T-cell (primary cell): Measurements from ENCODE around the gene TSPEAR. TPM values are rescaled to one million over a fixed set of nuclear protein-coding genes. Genes with fewer than 3 reads are reported as not detected.

Experiments
- ATAC-seq, 4 experiments: fragments of 200-7000 bp in 3 of 4; fragments of 150-1000 bp in 1 of 4; cut with Tn5 transposase; replicated peaks in 1 of 4; 1 replicate in 3 of 4; 2 replicates in 1 of 4; pipeline ENCODE4 v1.10.0; 2021; ENCODE audit warnings: moderate library complexity in 3 of 4, mild to moderate bottlenecking in 2 of 4, moderate number of reproducible peaks in 1 of 4
- CTCF ChIA-PET, 2 donors: fragments of 300-600 bp; sonication (Branson Sonifier 250); formaldehyde crosslinking; loops; one replicate each; lab custom pipeline; 2022; ENCODE audit warnings: antibody characterized with exemption in 2 of 2; lab: Charles Lee
- POLR2A ChIA-PET, 2 donors: fragments of 300-600 bp; sonication (Branson Sonifier 250); formaldehyde crosslinking; loops; one replicate each; lab custom pipeline; 2022; ENCODE audit warnings: antibody characterized with exemption in 2 of 2; lab: Charles Lee
- DNase-seq, 35 experiments: peaks; one replicate each; pipeline versions ENCODE4 v3.0.0 to v3.0.0-alpha.2; 2013 to 2023
- H3K27ac ChIP-seq: one replicate; pipeline ENCODE4 v1.5.1; 2013; ENCODE audit warnings: low read length
- H3K27me3 ChIP-seq, 2 experiments: replicated peaks in 1 of 2; 1 replicate in 1 of 2; 2 replicates in 1 of 2; pipeline versions ENCODE4 v1.6.1 to v1.7.0; 2013; ENCODE audit warnings: low read length in 1 of 2, mixed read lengths in 1 of 2; ENCODE audit not compliant: control insufficient read depth in 2 of 2, insufficient read depth in 2 of 2; ENCODE audit errors: extremely low read depth in 1 of 2
- H3K36me3 ChIP-seq, 2 donors: 1 replicate in 1 of 2; 2 replicates in 1 of 2; pipeline versions ENCODE4 v1.6.1 to v1.7.0; 2013; ENCODE audit warnings: low read length in 1 of 2; ENCODE audit not compliant: control insufficient read depth in 2 of 2, insufficient read depth in 1 of 2; ENCODE audit errors: extremely low read depth in 1 of 2
- H3K4me1 ChIP-seq, 2 experiments: 1 replicate in 1 of 2; 2 replicates in 1 of 2; pipeline versions ENCODE4 v1.6.1 to v1.7.0; 2013; ENCODE audit warnings: low read length in 2 of 2, mixed read lengths in 1 of 2; ENCODE audit not compliant: insufficient read depth in 2 of 2, control insufficient read depth in 1 of 2; ENCODE audit errors: extremely low read depth in 1 of 2
- H3K4me3 ChIP-seq, 2 donors: 1 replicate in 1 of 2; 2 replicates in 1 of 2; pipeline versions ENCODE4 v1.5.1 to v1.7.0; 2013; ENCODE audit warnings: mild to moderate bottlenecking in 2 of 2, low read length in 1 of 2, moderate library complexity in 1 of 2; ENCODE audit not compliant: control insufficient read depth in 1 of 2; ENCODE audit errors: extremely low read depth in 1 of 2
- H3K9me3 ChIP-seq: 2 replicates; pipeline ENCODE4 v1.7.0; 2013
- H3K27ac Mint-ChIP-seq, 2 donors: one replicate each; pipeline ENCODE4 v1.8.0; 2020 to 2021; ENCODE audit warnings: mild to moderate bottlenecking in 2 of 2, mixed read lengths in 2 of 2
- H3K27me3 Mint-ChIP-seq, 2 donors: one replicate each; pipeline ENCODE4 v1.8.0; 2021 to 2022; ENCODE audit warnings: mixed read lengths in 2 of 2
- H3K36me3 Mint-ChIP-seq: one replicate; pipeline ENCODE4 v1.8.0; 2021; ENCODE audit warnings: mixed read lengths
- H3K4me1 Mint-ChIP-seq, 3 donors: one replicate each; pipeline ENCODE4 v1.8.0; 2020 to 2022; ENCODE audit warnings: mixed read lengths in 3 of 3, mild to moderate bottlenecking in 1 of 3
- H3K4me3 Mint-ChIP-seq, 3 donors: one replicate each; pipeline ENCODE4 v1.8.0; 2020 to 2022; ENCODE audit warnings: mild to moderate bottlenecking in 3 of 3, mixed read lengths in 3 of 3, moderate library complexity in 3 of 3
- H3K9me3 Mint-ChIP-seq, 3 donors: one replicate each; pipeline ENCODE4 v1.8.0; 2020 to 2022; ENCODE audit warnings: mixed read lengths in 3 of 3
- WGBS: methylation state at CpG from one replicate; pipeline ENCODE4 v1.1.5; 2013; ENCODE audit warnings: missing lambda C conversion rate; ENCODE audit not compliant: insufficient coverage; 5-methylcytosine and 5-hydroxymethylcytosine counted together
- total RNA-seq, 35 experiments: library from RNA in 6 of 35; stranded (reverse) in 6 of 35; fragments of 120-200 nt in 1 of 35; gene quantifications; one replicate each; pipeline versions ENCODE4 v1.2.1 to v1.2.4 and lab custom pipeline; 2013 to 2026

TSPEAR gene
- total RNA-seq, result not detected
- total RNA-seq (2013), result not detected
- 0 to 0.08 (median 0) reads per million in 29 experiments for total RNA-seq (lab: John Stamatoyannopoulos, UW)

GRCh38 chr21:44711327-44712202 lies at the start of gene TSPEAR:
Gene TSPEAR, minus strand, starts transcription at chr21:44711572. Its CDS starts 58 bp downstream, at chr21:44711514.
- DNase-seq (peak in 2 of 35 experiments; percentile 12 to 18), ATAC-seq (peak in 3 of 4 experiments; percentile 8 to 22 (median 21))
- peaks cover 4% of the 10 kb centered on the region for H3K36me3 Mint-ChIP-seq
- peak within 1 kb of the TSS; percentile 43 to 71 (median 67) for H3K4me3 Mint-ChIP-seq
- Histone ChIP-seq H3K4me3 (no peak within 1 kb of the TSS), H3K36me3 (no peaks in the 10 kb centered on the region), H3K27me3 (peaks cover 16 to 83% of the 10 kb centered on the region in 2 experiments), H3K27ac (no peak within 1 kb of the TSS), H3K4me1 (peaks cover 0 to 51% of the 10 kb centered on the region in 2 experiments), H3K9me3 (no peaks in the 10 kb centered on the region)
- no peak within 1 kb of the TSS for H3K27ac Mint-ChIP-seq
- H3K9me3 Mint-ChIP-seq, result peaks cover 0 to 5% (median 3%) of the 10 kb centered on the region in 3 donors
- 6% methylated on average over 40 of the region's 41 CpGs for WGBS
- POLR2A ChIA-PET, result interaction anchor here in 1 of 2 donors (1.0 kb wide), 1 partner anchor 66 kb away, joined by 4 read pairs; no protein-coding TSS in a partner anchor
- peaks cover 48 to 81% of the 10 kb centered on the region in 2 donors for H3K27me3 Mint-ChIP-seq
- CTCF ChIA-PET, result no interaction called here
- H3K4me1 Mint-ChIP-seq, result peaks cover 31 to 40% (median 32%) of the 10 kb centered on the region in 3 donors

DNA sequence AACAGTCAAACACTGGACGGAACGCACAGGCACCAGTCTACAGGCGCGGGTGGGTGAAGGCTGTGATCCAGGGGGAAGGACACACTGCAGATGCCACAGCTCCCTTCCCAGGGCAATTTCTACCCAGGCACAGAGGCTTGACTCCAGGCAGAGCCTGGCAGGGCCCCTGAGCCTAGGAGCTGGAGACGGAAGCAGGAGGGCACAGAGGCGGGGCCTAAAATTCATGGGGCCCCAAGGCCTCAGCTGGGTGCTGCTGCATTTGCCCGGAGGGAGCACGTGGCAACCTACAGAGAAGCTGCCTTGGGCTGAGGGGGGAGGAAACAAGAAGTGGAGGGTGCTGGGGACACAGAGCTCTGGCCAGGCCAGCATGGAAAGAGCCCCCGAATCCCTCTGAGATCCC lies 49.0 kb upstream of the TSPEAR start:
- ATAC-seq, result no peak
- no peak overlapping the region for H3K27ac ChIP-seq
- Mint-ChIP-seq H3K27ac (no peak overlapping the region), H3K4me3 (no peak overlapping the region), H3K4me1 (peaks cover 7 to 10% (median 9%) of the 10 kb centered on the region in 3 donors), H3K36me3 (no peaks in the 10 kb centered on the region), H3K27me3 (no peaks in the 10 kb centered on the region), H3K9me3 (no peaks in the 10 kb centered on the region)
- H3K27me3 ChIP-seq, result no peaks in the 10 kb centered on the region
- ChIA-PET CTCF (no interaction called here), POLR2A (no interaction called here)
- 97% methylated on average over 6 of the region's 9 CpGs for WGBS
- peaks cover 0 to 10% of the 10 kb centered on the region in 2 experiments for H3K4me1 ChIP-seq
- no peaks in the 10 kb centered on the region for H3K36me3 ChIP-seq
- no peak overlapping the region for H3K4me3 ChIP-seq
- no peaks in the 10 kb centered on the region for H3K9me3 ChIP-seq
- DNase-seq, result no peak

DNA sequence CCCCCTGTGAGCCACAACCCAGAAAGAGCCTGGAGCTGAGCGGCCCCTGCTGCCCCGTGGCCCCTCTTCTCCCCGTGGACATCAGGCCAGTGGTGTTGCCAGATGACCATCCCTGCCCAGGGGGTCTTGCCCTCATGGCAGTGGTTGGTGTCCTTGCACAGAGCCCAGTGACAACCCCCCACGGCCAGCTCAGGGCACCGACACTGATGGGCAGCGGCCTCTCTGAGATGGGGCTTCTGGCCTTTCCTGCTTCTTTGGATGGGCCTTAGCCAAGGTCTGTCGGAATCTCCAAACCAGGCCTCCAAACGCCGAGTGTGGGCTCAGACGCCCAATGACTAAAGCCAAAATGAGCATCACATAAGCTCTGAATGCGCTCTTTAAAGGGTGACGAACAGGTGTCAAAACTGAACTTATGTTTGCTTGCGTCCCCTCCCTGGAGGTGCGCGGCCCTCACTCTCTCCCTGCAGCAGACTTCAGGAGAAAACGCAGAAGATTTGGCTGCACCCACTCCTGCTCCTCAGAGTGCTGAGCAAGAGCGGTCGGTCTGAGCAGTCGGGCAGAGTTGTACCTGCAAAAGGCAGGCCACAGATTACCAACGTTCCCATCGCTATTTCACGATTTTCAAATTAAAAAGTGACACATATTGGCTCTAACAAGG lies 48.4 kb upstream of the TSPEAR start:
- POLR2A ChIA-PET, result no interaction called here
- CTCF ChIA-PET, result no interaction called here
- no peak for DNase-seq
- no peaks in the 10 kb centered on the region for H3K36me3 Mint-ChIP-seq
- H3K27me3 Mint-ChIP-seq, result no peaks in the 10 kb centered on the region
- ATAC-seq, result no peak
- peaks cover 0 to 4% of the 10 kb centered on the region in 2 experiments for H3K4me1 ChIP-seq
- no peak overlapping the region for H3K27ac Mint-ChIP-seq
- H3K4me3 Mint-ChIP-seq, result no peak overlapping the region
- H3K4me3 ChIP-seq, result no peak overlapping the region
- H3K27ac ChIP-seq, result no peak overlapping the region
- peaks cover 2 to 6% (median 3%) of the 10 kb centered on the region in 3 donors for H3K4me1 Mint-ChIP-seq
- WGBS, result 81% methylated on average over 18 of the region's 22 CpGs
- H3K27me3 ChIP-seq, result no peaks in the 10 kb centered on the region
- no peaks in the 10 kb centered on the region for H3K9me3 ChIP-seq
- H3K36me3 ChIP-seq, result no peaks in the 10 kb centered on the region
- H3K9me3 Mint-ChIP-seq, result no peaks in the 10 kb centered on the region

DNA sequence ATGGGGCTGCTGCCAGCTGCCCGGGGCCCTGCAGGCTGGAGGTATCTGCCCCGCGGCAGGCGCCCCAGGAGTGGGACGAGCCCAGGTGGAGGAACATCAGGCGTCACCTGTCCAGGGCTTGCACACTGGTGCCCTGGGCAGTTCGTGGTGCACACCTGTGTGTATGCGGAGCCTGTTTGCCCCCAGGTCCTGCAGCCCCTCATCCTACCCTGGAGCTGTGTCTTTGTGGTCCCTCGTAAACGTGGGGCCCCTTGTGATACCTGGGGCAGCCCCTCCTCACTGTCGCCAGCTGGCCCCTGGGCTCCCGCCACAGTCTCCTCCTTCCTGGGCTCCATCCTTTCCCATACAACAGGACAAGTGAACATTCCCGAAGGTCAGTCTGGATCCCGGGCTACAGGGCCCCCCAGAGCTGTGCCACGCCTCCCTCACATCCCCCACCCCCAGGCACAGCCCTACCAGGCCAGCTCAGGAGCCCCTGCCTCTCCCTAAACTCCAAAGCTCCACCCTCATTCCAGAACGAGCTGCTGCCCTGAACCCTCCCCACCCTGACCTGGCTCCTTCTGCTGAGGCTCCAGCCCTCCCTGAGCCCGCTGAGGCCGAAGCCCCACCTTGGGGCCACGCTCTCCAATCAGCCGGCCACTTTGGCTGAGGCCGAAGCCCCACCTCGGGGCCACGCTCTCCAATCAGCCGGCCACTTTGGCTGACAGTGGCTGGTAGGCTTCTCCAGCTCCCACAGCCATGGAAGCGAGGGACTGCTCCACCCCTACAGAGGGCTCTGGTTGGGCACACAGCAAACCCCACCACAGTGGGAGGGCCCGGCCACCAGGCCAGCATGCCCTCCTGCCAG lies 47.6 kb upstream of the TSPEAR start:
- no peak overlapping the region for H3K4me3 Mint-ChIP-seq
- Histone ChIP-seq H3K27me3 (no peaks in the 10 kb centered on the region), H3K4me1 (no peaks in the 10 kb centered on the region), H3K9me3 (no peaks in the 10 kb centered on the region), H3K27ac (no peak overlapping the region), H3K36me3 (no peaks in the 10 kb centered on the region), H3K4me3 (no peak overlapping the region)
- ChIA-PET CTCF (no interaction called here), POLR2A (no interaction called here)
- 71% methylated on average over 23 of the region's 26 CpGs for whole genome bisulfite sequencing
- DNase-seq (no peak), ATAC-seq (no peak)
- H3K4me1 Mint-ChIP-seq, result peaks cover 2 to 6% (median 3%) of the 10 kb centered on the region in 3 donors
- no peaks in the 10 kb centered on the region for H3K27me3 Mint-ChIP-seq
- H3K27ac Mint-ChIP-seq, result no peak overlapping the region
- H3K9me3 Mint-ChIP-seq, result no peaks in the 10 kb centered on the region
- no peaks in the 10 kb centered on the region for H3K36me3 Mint-ChIP-seq

DNA sequence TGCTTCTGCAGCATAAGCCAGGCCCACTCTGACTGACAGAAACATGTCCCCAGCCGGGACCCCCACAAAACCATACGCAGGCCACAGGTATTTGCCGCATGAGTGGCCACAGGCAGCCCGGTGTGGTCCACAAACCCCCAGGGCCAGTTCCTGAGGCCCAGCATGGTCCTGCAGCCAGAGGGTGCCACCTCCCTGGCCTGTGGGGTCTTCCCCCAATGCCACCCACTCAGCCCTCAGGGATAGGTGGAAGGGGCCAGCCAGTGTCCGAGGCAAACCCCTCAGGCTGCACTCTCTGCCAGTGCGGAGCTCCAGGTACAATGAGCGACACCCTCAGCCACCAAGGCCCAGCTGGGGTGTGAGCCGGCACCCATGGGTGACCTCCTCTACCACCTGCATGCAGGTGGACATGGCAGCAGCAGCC lies 46.8 kb upstream of the TSPEAR start:
- Histone ChIP-seq H3K27me3 (peaks cover 0 to 4% of the 10 kb centered on the region in 2 experiments), H3K36me3 (no peaks in the 10 kb centered on the region), H3K9me3 (no peaks in the 10 kb centered on the region), H3K27ac (no peak overlapping the region), H3K4me3 (no peak overlapping the region), H3K4me1 (no peaks in the 10 kb centered on the region)
- Mint-ChIP-seq H3K9me3 (no peaks in the 10 kb centered on the region), H3K36me3 (no peaks in the 10 kb centered on the region), H3K27me3 (no peaks in the 10 kb centered on the region), H3K27ac (no peak overlapping the region), H3K4me3 (no peak overlapping the region), H3K4me1 (peaks cover 2 to 6% (median 3%) of the 10 kb centered on the region in 3 donors)
- 85% methylated on average over 7 of the region's 8 CpGs for WGBS
- no peak for DNase-seq
- CTCF ChIA-PET, result no interaction called here
- no peak for ATAC-seq
- POLR2A ChIA-PET, result no interaction called here

- Mint-ChIP-seq H3K4me1 (peaks cover 2 to 6% (median 3%) of the 10 kb centered on the region in 3 donors), H3K4me3 (no peak overlapping the region), H3K36me3 (no peaks in the 10 kb centered on the region), H3K27ac (no peak overlapping the region), H3K27me3 (no peaks in the 10 kb centered on the region), H3K9me3 (no peaks in the 10 kb centered on the region)
- 73% methylated on average over 2 of the region's 6 CpGs for WGBS
- H3K4me1 ChIP-seq, result no peaks in the 10 kb centered on the region
- H3K27me3 ChIP-seq, result peaks cover 0 to 8% of the 10 kb centered on the region in 2 experiments
- ATAC-seq, result no peak
- POLR2A ChIA-PET, result no interaction called here
- no peak overlapping the region for H3K27ac ChIP-seq
- no peak overlapping the region for H3K4me3 ChIP-seq
- H3K36me3 ChIP-seq, result no peaks in the 10 kb centered on the region
- CTCF ChIA-PET, result no interaction called here
- no peaks in the 10 kb centered on the region for H3K9me3 ChIP-seq
- no peak for DNase-seq
These were observed 46.4 kb upstream of the TSPEAR start for GRCh38 chr21:44757731-44758130.
